ENCODE measurements around the gene SKIC3.

The SKIC3 gene

GRCh38 chr5:95530416-95530815 is 24.4 kb downstream of the SKIC3 start:
- no peak for DNase-seq (ENCODE audit: low read depth)

GRCh38 chr5:95528565-95528964 is 26.2 kb downstream of the SKIC3 start:
- no peak for DNase-seq (ENCODE audit: low read depth)

- no peak for DNase-seq (ENCODE audit: low read depth)
These were observed 27.9 kb downstream of the SKIC3 start for GRCh38 chr5:95526871-95527270.

GRCh38 chr5:95524423-95524822 is 30.4 kb downstream of the SKIC3 start:
- no peak for DNase-seq (ENCODE audit: low read depth)

- no peak for DNase-seq (ENCODE audit: low read depth)
These were observed 34.6 kb downstream of the SKIC3 start for GRCh38 chr5:95520206-95520605.

GRCh38 chr5:95519681-95520080 is 35.1 kb downstream of the SKIC3 start:
- no peak for DNase-seq (ENCODE audit: low read depth)

GRCh38 chr5:95519151-95519550 is 35.6 kb downstream of the SKIC3 start:
- DNase-seq (ENCODE audit: low read depth), result no peak

- DNase-seq (ENCODE audit: low read depth), result no peak
These were observed 36.4 kb downstream of the SKIC3 start for GRCh38 chr5:95518417-95518816.

- DNase-seq (ENCODE audit: low read depth), result no peak
These were observed 43.2 kb downstream of the SKIC3 start for GRCh38 chr5:95511606-95512005.

- DNase-seq (ENCODE audit: low read depth), result no peak
These were observed 46.2 kb downstream of the SKIC3 start for GRCh38 chr5:95508550-95508949.

Measured in stimulated activated CD8-positive, alpha-beta memory T cell treated with anti-CD3 and anti-CD28 coated beads, Interleukin-15, amount 100 ng/mL, for 24 hours (primary cell).